ENCODE measurements around the gene YTHDF2.
"Not testable (repeated sequence)": the region's sequence is repeated elsewhere in the genome, so short reads cannot be mapped to it uniquely, and the experiment has no call there.

YTHDF2 gene

DNA sequence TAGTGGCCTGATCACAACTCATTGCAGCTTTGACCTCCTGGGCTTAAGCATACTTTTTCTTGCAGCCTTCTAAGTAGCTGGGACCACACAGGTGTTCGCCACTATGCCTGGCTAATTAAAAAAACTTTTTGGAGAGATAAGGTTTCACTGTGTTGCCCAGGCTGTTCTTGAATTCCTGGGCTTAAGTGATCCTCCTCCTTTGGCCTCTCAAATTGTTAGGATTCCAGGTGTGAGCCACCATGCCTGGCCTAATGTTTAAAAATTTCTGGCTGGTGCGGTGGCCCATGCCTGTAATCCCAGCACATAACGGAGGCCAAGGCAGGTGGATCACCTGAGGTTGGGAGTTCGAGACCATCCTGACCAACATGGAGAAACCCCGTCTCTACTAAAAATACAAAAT, 24.4 kb downstream of the YTHDF2 start:
- DNase-seq = no peak

DNA sequence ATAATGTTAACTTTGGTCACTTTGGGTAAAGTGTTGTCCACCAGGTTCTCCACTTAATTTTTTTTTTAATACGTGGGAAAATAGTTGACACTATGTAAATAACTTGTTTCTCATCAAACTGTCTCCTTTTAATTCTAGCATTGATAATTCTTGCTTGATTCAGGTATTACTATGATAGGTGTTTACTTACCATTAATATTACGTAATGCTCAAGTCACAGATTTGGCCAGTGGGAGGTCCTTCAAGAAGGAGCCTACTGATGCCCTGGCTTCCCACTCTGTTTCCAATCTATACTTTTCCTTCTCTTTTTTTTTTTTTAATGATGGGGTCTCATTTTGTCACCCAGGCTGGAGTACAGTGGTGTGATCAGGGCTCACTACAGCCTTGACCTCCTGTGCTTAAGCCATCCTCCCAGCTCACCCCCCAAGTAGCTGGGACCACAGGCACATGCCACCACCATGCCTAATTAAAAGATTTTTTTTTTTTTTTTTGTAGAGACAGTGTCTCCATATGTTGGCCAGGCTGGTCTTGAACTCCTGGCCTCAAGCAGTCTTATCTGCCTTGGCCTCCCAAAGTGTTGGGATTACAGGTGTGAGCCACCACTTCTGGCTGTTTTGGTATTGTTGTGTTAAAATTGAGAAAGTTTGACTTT, 29.9 kb downstream of the YTHDF2 start:
- no peak for DNase-seq

DNA sequence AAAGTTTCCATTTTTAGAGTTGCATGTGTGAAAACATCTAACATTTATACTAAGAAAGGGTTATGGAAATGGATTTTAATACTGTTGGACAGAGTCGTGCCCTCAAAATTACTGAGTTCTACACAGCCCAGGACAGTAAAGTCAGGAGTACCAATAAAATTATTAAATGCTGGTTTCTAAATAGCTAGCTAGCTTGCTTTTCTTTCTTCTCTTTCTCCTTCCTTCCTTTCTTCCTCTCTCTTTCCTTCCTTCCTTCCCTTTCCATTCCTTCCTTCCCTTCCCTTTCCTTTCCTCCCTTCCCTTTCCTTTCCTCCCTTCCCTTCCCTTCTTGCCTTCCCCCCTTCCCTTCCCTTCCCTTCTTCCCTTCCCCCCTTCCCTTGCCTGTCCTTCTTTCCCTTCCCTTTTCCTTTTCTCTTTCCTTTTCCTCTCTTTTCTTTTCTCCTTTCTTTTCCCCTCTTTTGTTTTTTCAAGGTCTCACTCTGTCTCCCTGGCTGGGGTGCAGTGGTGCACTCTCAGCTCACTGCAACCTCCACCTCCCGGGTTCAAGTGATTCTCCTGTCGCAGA, 33.9 kb downstream of the YTHDF2 start:
- DNase-seq = no peak

DNA sequence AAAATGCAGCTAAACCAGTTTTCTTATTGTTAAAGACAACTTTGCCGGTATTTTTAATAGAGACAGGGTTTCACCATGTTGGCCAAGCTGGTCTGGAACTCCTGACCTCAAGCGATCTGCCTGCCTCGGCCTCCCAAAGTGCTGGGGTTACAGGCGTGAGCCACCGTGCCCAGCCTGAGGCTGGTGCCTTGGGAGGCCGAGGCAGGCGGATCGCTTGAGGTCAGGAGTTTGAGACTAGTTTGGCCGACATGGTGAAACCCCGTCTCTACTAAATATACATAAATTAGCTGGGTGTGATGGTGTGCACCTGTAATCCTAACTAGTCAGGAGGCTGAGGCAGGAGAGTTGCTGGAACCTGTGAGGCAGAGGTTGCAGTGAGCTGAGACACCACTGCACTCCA, 35.2 kb downstream of the YTHDF2 start:
- not testable (repeated sequence) for DNase-seq

DNA sequence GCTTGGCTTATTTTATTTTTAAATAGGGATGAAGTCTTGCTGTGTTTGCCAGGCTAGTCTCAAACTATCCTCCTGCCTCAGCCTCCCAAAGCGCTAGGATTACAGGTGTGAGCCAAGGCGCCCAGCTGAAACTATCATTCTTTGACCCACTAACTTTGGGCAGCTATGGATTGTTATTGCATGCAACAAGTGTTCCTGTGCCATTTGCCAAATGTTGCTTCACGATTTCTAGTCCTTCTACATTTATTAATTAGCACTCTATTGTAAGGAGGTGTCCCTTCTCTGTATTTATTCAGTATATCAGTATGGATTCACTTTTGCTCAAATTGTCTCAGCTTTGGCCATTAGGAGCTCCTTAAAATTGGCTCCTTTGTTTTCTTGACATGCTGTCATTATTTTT, 36.4 kb downstream of the YTHDF2 start:
- DNase-seq = no peak

DNA sequence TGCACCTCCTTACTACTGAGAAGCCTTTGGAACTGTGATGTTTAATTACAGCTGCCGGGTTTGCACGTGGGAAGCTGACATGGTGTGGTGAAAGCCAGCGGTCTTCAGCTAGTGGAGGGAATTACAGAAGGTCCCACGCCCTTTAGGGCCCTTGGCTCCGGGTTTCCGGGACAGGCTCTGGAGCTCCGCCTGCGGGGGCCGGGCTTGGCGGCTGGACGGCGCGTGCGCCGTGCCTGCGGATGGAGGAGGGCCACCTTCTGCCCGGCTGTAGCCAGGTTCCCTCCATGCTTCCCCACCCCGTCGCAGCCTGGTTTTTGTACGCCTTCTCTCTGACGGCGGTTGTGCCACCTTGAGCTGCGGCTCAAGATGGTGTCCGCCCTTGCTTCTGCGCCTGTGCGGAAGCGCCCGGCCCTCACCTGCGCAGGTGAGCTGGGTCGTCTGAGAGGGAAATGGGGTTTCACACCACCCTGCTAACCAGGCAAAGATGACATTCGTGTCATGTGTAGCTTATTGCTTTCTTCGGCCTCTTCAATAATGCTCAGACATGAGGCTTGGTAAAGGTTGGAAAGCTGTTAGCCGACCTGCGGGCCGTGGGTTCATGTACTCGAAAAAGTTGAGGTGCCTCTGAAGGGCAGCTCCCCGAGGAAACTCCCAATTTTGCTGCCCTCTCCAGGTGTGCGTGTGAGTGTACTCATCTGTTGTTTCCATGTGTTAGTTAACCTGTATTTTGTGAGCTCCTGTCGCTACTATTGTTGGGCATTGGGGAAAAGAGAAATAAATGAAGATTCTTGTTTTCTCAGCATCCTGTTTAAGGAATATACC, 38.6 kb downstream of the YTHDF2 start:
- peak; percentile 80 for DNase-seq

DNA sequence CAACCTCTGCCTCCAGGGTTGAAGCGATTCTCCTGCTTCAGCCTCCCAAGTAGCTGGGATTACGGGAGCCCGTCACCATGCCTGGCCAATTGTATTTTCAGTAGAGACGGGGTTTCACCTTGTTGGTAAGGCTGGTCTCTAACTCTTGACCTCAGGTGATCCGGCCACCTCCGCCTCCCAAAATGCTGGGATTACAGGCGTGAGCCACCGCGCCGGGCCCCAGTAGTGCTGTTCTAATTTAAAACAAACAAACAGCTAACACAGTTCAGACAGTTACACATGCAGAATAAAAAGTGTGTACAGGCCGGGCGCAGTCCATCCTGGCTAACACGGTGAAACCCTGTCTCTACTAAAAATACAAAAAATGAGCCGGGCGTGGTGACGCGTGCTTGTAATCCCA, 39.6 kb downstream of the YTHDF2 start:
- DNase-seq = no peak

DNA sequence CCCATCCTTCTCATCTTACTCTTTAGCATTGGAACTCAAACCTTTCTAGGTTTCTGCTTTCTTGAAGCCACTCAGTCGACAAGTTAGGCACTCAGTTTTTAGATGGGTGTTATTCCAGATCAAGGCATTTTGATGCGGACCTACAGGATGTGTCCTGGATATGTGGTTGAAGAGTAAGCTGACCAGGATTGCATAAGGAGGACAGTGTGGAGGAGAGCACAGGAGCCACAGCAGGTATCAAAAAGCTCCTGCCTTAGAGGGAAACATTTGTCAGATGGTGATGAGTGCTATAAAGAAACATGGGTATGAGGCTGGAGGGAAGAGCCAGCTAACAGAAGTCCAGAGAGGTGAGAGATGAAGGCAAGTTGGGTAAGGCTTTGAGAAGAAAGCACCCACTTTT, 41.3 kb downstream of the YTHDF2 start:
- DNase-seq = no peak

DNA sequence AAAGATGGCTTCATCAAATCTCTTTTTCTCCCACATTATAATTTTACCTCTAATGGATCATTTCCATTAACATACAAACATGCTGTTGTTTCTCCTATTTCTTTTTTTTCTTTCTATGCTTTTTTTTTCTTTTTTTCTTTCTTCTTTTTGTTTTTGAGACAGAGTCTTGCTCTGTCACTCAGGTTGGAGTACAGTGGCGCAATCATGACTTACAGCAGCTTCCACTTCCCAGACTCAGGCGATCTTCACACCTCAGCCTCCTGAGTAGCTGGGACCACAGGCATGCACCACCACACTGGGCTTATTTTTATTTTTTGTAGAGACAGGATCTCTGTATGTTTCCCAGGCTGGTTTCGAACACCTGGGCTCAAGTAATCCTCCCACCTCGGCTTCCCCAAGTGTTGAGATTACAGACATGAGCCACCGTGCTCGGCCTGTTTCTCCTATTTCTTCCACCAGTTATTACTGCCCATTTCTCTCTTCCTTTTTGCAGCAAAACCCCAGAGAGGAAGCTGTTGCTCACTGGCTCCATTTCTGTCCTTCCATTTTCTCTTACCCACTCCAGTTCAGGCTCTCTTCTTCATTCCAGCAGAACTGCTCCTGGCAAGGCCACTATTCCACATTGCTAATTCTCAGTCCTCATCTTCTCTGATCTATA, 43.1 kb downstream of the YTHDF2 start:
- DNase-seq = no peak

DNA sequence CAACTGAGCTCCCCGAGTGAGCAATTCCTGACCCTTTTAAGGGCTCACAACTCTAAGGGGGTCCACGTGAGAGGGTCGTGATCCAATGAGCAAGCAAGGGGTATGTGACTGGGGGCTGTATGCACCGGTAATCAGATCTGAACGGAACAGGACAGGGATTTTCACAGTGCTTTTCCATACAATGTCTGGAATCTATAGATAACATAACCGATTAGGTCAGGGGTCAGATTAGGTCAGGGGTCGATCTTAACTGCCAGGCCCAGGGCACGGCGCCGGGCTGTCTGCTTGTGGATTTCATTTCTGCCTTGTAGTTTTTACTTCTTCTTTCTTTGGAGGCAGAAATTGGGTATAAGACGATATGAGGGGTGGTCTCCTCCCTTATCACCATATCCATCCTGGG, 44.6 kb downstream of the YTHDF2 start:
- no peak for DNase-seq

DNA sequence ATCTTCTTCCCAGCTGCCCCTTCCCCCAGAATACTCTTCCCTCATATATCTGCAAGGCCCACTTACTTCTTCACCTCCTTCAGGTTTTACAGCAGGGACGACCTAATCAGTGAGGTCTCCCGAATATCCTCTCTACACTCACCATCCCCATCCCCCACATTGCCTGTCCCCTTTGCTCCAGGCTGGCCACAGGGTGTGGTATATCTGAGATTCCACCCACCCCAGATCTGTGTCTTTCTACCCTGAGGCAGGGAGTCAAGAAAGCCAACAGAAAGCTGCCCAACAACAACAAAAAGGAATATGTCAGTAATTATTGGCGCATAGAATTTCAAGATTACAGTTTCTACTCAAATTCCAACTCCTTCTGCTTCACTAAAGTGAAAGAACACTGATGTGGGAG, 45.3 kb downstream of the YTHDF2 start:
- DNase-seq = no peak

DNA sequence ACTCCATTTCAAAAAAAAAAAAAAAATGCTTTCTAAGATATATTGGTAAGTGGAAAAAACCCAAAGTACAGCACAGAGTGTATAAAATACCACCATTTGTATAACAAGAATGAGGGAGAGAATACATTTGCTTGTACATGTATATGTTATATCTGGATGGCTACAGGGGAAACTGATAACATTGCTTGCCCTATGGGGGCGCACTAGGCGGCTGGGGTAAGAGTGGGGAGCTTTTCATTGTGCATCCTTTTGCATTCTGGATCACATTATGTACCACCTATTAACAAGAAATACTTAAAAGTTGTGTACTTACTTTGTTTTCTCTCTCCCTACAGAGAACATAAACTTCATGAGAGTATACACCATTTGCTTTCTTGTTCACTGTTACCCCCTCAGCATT, 46.6 kb downstream of the YTHDF2 start:
- no peak for DNase-seq

DNA sequence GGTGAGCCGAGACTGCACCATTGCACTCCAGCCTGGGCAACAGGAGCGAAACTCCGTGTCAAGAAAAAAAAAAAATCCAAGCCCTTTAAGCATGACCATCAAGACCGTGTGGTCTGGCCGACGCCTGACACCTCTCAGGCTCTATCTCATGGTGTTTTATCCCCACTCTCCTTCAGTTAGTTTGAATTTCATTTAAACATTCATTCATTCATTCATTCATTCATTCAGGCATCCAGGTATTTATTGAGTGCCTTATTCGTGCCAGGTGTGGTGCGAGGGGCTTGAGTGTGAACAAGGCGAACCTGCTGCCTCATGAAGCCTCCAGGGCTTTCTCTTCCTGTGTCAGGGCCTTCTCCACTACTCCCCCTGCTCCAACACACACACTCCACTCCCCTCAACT, 52.7 kb downstream of the YTHDF2 start:
- no peak for DNase-seq

DNA sequence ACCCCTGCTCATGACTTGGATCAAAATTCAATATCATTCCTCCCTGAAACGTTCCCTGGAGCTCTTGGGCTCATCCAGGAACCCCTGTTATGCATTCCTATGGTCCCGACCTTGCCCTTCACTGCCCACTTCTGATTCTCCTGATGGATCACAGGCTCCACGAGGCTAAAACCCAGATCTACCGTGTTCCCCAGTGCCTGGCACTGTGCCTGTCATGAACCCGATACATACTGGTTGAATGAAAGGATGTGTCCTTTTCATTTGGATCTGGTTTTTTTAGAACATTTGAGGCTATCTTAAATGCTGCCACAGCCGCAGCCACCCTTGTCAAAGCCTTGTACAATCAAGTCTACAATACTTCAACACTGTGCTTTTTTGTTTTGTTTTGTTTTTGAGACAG, 53.1 kb downstream of the YTHDF2 start:
- no peak for DNase-seq

DNA sequence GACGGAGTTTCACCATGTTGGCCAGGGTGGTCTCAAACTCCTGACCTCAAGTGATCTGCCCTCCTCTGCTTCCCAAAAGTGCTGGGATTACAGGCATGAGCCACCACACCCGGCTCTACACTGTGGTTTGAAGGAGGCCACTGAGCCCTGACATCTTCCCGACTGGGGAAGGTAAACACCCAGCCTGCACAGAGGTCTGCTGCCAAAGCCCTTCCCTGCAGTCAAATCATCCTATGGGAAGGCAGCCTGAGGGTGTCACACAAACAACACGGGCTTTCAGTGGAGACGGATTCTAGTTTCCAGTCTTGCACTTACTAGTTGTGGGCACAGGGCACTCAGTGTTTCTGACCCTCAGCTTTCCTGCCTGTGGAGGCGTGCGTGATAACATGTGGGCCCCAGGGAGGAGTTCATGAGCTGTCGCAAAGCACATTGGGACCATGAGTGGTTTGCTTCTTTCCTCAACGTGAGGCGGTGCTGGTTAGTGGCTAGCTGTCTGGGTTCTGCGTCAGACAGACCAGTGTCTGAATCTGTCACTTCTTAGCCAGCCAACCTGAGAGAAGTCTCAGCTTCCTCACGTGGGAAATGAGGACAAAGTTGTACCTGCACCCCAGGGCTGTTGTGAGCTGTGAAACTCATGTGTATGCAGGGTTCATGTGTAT, 53.8 kb downstream of the YTHDF2 start:
- DNase-seq = no peak

DNA sequence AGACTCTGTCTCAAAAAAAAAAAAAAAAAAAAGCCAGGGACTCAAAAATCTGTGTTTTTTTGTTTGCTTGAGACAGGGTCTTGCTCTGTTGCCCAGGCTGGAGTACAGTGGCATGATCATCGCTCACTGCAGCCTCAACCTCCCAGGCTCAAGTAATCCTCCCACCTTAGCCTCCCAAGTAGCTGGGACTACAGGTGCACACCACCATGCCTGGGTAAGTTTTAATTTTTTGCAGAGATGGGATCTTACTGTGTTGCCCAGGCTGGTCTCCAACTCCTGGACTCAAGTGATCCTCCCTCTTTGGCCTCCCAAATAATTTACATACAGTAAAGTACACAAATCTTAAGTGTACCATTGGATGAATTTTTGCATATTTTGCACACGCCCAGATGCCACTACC, 55.2 kb downstream of the YTHDF2 start:
- not testable (repeated sequence) for DNase-seq

DNA sequence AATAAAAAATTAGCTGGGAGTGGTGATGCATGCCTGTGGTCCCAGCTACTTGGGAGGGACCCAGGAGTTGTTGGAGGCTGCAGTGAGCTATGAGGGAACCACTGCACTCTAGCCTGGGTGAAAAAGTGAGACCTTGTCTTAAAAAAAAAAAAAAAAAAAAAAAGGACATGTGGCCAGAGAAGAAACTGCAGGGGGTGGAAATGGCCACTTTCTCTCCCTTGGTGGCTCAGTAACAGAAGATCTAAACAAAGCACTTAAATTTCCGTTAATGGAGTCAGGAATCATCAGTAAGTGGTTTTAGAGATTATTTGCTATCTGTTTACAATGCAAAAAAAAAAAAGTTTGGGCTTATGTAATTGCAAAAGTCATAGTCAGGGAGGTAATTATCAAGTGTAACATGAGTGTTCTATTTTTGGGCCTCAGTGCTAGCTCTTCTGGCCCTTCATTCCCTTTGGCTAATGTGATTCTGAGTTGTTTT, 55.9 kb downstream of the YTHDF2 start:
- no peak for DNase-seq

DNA sequence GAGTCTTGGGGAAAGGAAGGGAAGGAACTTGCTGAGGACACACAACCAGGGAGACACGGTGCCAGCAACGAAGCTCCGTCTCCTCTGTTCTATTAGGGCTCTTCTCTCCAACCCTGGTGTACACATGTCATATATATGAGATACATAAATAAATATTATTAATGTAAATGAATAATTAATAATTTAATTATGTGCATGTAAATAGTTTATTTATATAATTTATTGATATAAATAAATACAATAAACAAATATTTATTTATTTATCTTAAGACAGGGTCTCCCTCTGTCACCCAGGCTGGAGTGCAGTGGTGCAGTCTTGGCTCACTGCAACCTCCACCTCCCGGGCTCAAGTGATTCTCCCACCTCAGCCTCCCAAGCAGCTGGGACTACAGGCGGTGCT, 57.8 kb downstream of the YTHDF2 start:
- DNase-seq = not testable (repeated sequence)

DNA sequence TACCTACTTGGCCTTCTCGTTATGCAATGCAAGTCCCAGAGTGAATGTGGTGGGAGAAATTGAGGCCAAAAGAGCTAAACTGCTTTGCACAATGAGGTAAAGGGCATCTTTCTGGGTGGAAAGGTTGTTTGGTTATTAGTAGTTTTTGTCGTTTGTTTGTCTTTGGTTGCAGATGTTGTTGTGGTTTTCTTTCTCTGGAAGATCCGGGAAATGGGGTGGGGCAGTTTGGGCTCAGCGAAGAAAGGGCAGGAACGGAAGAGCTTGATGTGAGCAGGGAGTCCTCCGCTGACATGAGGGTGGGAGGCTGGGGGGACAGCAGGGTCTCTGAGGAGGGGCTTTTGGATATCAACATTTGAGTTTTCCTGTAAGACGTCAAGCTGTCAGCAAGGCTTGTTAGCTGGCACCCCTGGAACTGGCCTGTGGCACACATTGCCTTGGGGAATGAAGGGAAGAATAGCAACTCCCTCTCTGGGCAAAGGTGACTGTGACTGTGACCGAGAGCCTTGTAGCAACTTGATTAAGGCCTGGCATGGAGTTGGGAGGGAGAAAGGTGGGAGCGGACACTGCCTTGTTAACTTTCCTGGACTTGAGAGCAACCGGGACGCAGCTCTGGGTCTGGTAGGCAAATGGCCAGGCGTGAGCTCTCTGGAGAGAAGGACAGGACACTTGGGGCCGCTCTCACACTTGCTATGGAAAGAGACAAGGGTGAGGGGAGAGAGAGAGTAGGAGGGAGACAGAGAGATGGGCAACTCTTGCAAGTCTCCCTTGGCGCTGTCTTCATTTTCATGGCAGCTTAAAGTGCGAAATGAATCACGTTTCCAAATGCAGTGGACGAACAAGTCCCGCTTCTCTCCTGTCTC, 59.8 kb downstream of the YTHDF2 start:
- DNase-seq = no peak

DNA sequence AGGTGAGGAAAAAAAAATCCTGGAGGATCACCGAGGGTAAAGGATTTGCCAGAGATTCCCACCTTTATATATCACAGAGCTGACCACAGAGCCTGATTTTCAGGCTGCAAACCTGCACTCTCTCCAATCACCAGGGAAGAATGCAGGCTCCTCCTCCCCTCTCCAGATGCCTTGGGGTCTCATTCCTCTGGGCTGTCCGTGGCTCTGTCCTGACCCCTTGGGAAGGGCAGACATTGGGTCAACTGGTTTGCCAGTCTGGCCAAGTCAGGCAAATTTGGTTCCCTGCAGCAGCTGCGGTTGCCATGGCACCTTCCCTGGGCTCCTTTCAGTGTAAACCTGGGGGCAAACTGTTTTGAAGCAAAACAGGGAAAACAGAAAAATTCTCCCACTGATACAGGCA, 63.6 kb downstream of the YTHDF2 start:
- DNase-seq = no peak

DNA sequence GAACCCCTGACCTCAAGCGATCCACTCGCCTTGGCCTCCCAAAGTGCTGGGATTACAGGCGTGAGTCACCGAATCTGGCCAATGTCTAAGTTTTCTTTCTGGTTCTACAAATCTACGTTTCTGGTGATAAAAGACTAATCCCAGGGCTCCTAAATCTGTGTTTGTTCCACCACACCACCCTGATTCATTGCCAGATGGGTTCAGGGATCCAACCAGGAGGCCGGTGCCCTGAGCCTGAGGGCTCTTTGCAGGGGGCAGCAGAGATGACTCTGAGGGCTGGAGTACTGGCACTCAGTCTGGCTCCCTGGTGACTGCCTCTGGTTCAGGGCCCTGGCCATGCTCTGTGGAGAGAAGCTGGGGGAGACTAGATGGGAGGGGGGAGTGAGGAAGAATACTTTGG, 64.7 kb downstream of the YTHDF2 start:
- DNase-seq = no peak

DNA sequence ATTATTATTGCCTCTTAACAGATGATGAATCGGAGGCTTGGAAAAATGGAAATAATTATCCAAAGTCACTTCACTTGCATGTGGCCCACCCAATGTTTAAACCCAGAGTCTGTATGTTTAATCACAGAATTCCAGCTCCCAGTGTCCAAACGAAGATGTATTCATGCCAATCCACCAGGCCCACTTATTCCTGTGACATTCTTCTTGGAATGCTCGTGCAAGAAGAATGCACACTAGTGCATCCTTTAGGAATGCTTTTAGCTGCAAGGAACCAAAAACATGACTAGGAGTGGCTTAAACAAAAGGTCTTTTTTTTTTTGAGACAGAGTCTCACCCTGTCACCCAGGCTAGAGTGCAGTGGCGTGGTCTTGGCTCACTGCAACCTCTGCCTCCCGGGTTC, 66.3 kb downstream of the YTHDF2 start:
- DNase-seq = no peak

All from CD4-positive, alpha-beta T cell treated with Interleukin-15 for 1 hour (primary cell).